ENCODE results near the gene AFF3. TPM values are rescaled to one million over a fixed set of nuclear protein-coding genes. Genes with fewer than 3 reads are reported as not detected.

AFF3 gene
- total and polyA plus RNA-seq, 2 experiments from 2014 or later = 7.3 to 7.8 TPM

DNA sequence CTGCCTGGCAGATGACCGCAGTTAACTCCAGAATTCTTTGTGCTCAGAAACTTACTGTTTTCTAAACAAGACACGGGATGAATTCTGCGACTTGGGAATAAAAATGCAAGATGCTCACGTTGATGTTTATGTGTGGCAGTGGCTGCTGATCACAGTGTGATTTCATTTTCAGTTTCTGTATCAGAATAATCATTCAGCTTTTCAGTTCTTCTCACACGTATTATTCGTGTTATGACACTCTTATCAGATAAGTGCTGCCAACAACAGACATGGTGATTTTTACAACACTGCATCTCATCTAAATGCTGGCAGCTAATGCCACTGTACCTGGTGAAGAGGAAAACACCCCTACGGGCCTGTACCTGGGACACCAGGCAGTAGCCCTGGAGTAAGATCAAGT, 379.7 kb downstream of the AFF3 start:
- H3K27me3 ChIP-seq = no peaks in the 10 kb centered on the region
- no peaks in the 10 kb centered on the region for H3K9me2 ChIP-seq (replicated peaks; ENCODE audit: insufficient read depth)
- H3K36me3 ChIP-seq (replicated peaks; ENCODE audit: insufficient read depth, low read depth) = no peaks in the 10 kb centered on the region
- no peak for DNase-seq (ENCODE audit: low spot score)
- WGBS (ENCODE audit: low lambda C conversion rate, missing lambda C conversion rate) = 94% methylated on average over 7 of the region's 7 CpGs
- no peak overlapping the region for H3K27ac ChIP-seq
- no peak overlapping the region for H3K4me3 ChIP-seq
- TF ChIP-seq EZH2phosphoT487 (IDR thresholded peaks at IDR 0.05; ENCODE audit: low read depth, severe bottlenecking, unreplicated experiment) (no peak), EZH2 (IDR thresholded peaks at IDR 0.05; ENCODE audit: borderline replicate concordance) (no peak)
- TF ChIP-seq, protein P1, sequence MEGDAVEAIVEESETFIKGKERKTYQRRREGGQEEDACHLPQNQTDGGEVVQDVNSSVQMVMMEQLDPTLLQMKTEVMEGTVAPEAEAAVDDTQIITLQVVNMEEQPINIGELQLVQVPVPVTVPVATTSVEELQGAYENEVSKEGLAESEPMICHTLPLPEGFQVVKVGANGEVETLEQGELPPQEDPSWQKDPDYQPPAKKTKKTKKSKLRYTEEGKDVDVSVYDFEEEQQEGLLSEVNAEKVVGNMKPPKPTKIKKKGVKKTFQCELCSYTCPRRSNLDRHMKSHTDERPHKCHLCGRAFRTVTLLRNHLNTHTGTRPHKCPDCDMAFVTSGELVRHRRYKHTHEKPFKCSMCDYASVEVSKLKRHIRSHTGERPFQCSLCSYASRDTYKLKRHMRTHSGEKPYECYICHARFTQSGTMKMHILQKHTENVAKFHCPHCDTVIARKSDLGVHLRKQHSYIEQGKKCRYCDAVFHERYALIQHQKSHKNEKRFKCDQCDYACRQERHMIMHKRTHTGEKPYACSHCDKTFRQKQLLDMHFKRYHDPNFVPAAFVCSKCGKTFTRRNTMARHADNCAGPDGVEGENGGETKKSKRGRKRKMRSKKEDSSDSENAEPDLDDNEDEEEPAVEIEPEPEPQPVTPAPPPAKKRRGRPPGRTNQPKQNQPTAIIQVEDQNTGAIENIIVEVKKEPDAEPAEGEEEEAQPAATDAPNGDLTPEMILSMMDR (IDR thresholded peaks at IDR 0.05; ENCODE audit: poor library complexity) = no peak
- no peak overlapping the region for H2AFZ ChIP-seq
- H3K79me2 ChIP-seq = no peaks in the 10 kb centered on the region
- H3K4me2 ChIP-seq = no peak overlapping the region
- no peaks in the 10 kb centered on the region for H3K4me1 ChIP-seq (ENCODE audit: insufficient read depth)
- no peaks in the 10 kb centered on the region for H4K20me1 ChIP-seq (ENCODE audit: insufficient read depth, poor library complexity, severe bottlenecking)
- H3K9me3 ChIP-seq (ENCODE audit: low read depth) = no peaks in the 10 kb centered on the region

GRCh38 chr2:99757611-99758114, 384.7 kb downstream of the AFF3 start:
- Histone ChIP-seq H3K4me3 (no peak overlapping the region), H3K36me3 (replicated peaks; ENCODE audit: insufficient read depth, low read depth) (no peaks in the 10 kb centered on the region), H3K27me3 (no peaks in the 10 kb centered on the region), H3K9me2 (replicated peaks; ENCODE audit: insufficient read depth) (no peaks in the 10 kb centered on the region), H3K4me1 (ENCODE audit: insufficient read depth) (no peaks in the 10 kb centered on the region), H4K20me1 (ENCODE audit: insufficient read depth, poor library complexity, severe bottlenecking) (no peaks in the 10 kb centered on the region), H3K9me3 (ENCODE audit: low read depth) (no peaks in the 10 kb centered on the region), H3K79me2 (no peaks in the 10 kb centered on the region), H3K4me2 (no peak overlapping the region), H2AFZ (no peak overlapping the region), H3K27ac (no peak overlapping the region)
- 93% methylated on average over 3 of the region's 3 CpGs for WGBS (ENCODE audit: low lambda C conversion rate, missing lambda C conversion rate)
- DNase-seq (ENCODE audit: low spot score) = no peak
- no peak for TF ChIP-seq EZH2phosphoT487 (IDR thresholded peaks at IDR 0.05; ENCODE audit: low read depth, severe bottlenecking, unreplicated experiment)
- TF ChIP-seq EZH2 (IDR thresholded peaks at IDR 0.05; ENCODE audit: borderline replicate concordance) = no peak
- TF ChIP-seq, protein P1 (IDR thresholded peaks at IDR 0.05; ENCODE audit: poor library complexity) = no peak

- Histone ChIP-seq H3K9me2 (replicated peaks; ENCODE audit: insufficient read depth) (no peaks in the 10 kb centered on the region), H3K4me3 (no peak overlapping the region), H4K20me1 (ENCODE audit: insufficient read depth, poor library complexity, severe bottlenecking) (no peaks in the 10 kb centered on the region), H2AFZ (no peak overlapping the region), H3K36me3 (replicated peaks; ENCODE audit: insufficient read depth, low read depth) (no peaks in the 10 kb centered on the region), H3K9me3 (ENCODE audit: low read depth) (no peaks in the 10 kb centered on the region), H3K27me3 (no peaks in the 10 kb centered on the region), H3K4me1 (ENCODE audit: insufficient read depth) (no peaks in the 10 kb centered on the region), H3K4me2 (no peak overlapping the region), H3K27ac (no peak overlapping the region), H3K79me2 (no peaks in the 10 kb centered on the region)
- TF ChIP-seq EZH2 (IDR thresholded peaks at IDR 0.05; ENCODE audit: borderline replicate concordance) (no peak), EZH2phosphoT487 (IDR thresholded peaks at IDR 0.05; ENCODE audit: low read depth, severe bottlenecking, unreplicated experiment) (no peak)
- TF ChIP-seq, protein P1 (IDR thresholded peaks at IDR 0.05; ENCODE audit: poor library complexity) = no peak
- WGBS (ENCODE audit: low lambda C conversion rate, missing lambda C conversion rate) = 100% methylated on average over 1 of the region's 1 CpG
- no peak for DNase-seq (ENCODE audit: low spot score)
Measured at GRCh38 chr2:99756059-99756458, 386.3 kb downstream of the AFF3 start.

DNA sequence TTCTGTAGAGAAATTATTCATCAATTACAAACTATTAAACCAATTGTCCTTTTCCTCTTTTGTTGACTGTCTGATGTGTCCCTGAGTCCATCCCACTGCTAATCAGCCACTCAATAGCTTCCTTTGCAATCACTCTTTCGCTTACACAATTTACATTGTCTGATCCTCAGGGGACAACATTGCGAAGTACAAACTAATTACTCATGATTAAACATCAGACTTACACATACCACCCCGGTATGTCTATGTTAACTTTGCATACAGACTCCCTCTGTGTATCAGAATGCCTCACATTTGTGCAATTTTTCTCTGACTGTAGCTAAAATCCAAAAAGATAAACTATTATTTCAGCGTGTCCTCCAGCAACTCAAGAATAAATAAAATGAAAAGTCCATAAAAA, 388.2 kb downstream of the AFF3 start:
- 66% methylated on average over 4 of the region's 4 CpGs for WGBS (ENCODE audit: low lambda C conversion rate, missing lambda C conversion rate)
- H3K9me3 ChIP-seq (ENCODE audit: low read depth) = no peaks in the 10 kb centered on the region
- no peak for DNase-seq (ENCODE audit: low spot score)
- no peaks in the 10 kb centered on the region for H4K20me1 ChIP-seq (ENCODE audit: insufficient read depth, poor library complexity, severe bottlenecking)
- no peak overlapping the region for H3K4me2 ChIP-seq
- no peaks in the 10 kb centered on the region for H3K79me2 ChIP-seq
- H3K27ac ChIP-seq = no peak overlapping the region
- no peaks in the 10 kb centered on the region for H3K9me2 ChIP-seq (replicated peaks; ENCODE audit: insufficient read depth)
- no peaks in the 10 kb centered on the region for H3K4me1 ChIP-seq (ENCODE audit: insufficient read depth)
- no peak overlapping the region for H3K4me3 ChIP-seq
- no peak overlapping the region for H2AFZ ChIP-seq
- no peak for TF ChIP-seq EZH2phosphoT487 (IDR thresholded peaks at IDR 0.05; ENCODE audit: low read depth, severe bottlenecking, unreplicated experiment)
- TF ChIP-seq EZH2 (IDR thresholded peaks at IDR 0.05; ENCODE audit: borderline replicate concordance) = no peak
- TF ChIP-seq, protein P1 (IDR thresholded peaks at IDR 0.05; ENCODE audit: poor library complexity) = no peak
- H3K27me3 ChIP-seq = no peaks in the 10 kb centered on the region
- no peaks in the 10 kb centered on the region for H3K36me3 ChIP-seq (replicated peaks; ENCODE audit: insufficient read depth, low read depth)

All from hepatocyte (in vitro differentiated cells).